NT2/D1 (cell line): ENCODE results near the gene NUP58.

Experiments
- SUZ12 ChIP-seq: IDR thresholded peaks from 2 replicates; pipeline ENCODE4 v1.6.1; 2011; ENCODE audit not compliant: insufficient read length, insufficient read depth; ENCODE audit errors: extremely low read depth
- YY1 ChIP-seq: IDR thresholded peaks from 2 replicates; pipeline ENCODE4 v1.6.1; 2011; ENCODE audit not compliant: insufficient read length, insufficient read depth
- ZNF274 ChIP-seq: IDR thresholded peaks from 2 replicates; pipeline ENCODE4 v1.6.1; 2011; ENCODE audit warnings: mild to moderate bottlenecking, low read depth, low read length

- no peak for TF ChIP-seq SUZ12
- TF ChIP-seq ZNF274, result no peak
- TF ChIP-seq YY1, result no peak
Observed at GRCh38 chr13:25384758-25385410, 83.5 kb downstream of the NUP58 start.
